LNCaP clone FGC (cell line): ENCODE data around the gene OLFML2A.

Experiments
- DNase-seq: peaks from one replicate; pipeline ENCODE4 v3.0.0-alpha.2; 2011; ENCODE audit warnings: low read depth
- H3K4me3 ChIP-seq: 2 replicates; pipeline ENCODE4 v1.5.1; 2011; ENCODE audit warnings: mild to moderate bottlenecking, low read depth, low read length, control low read depth
- TF ChIP-seq, protein P1 (sequence below): IDR thresholded peaks from 2 replicates; pipeline ENCODE4 v1.5.1; 2012; ENCODE audit warnings: mild to moderate bottlenecking; ENCODE audit not compliant: control insufficient read depth, insufficient read depth; ENCODE audit errors: extremely low read depth

The OLFML2A gene

DNA sequence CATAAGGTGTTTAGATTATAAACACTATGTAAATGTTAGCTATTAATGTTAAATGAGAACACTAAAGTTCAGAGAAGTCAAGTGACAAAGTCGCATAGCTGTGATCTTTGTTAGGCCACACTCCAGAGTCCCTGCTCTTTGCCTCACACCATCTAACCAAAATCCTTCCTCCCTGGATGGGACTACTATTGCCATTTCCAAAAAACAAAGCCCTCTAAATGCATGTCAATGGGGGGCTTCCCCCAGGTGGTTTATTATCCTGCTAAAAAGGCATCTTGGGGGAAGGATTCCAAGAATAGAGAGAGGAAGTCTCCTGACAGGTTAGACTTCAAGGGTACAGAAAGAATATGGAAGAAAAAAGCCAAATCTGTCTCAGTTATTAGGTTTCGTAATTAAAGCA, 16.2 kb upstream of the OLFML2A start:
- TF ChIP-seq, protein P1, sequence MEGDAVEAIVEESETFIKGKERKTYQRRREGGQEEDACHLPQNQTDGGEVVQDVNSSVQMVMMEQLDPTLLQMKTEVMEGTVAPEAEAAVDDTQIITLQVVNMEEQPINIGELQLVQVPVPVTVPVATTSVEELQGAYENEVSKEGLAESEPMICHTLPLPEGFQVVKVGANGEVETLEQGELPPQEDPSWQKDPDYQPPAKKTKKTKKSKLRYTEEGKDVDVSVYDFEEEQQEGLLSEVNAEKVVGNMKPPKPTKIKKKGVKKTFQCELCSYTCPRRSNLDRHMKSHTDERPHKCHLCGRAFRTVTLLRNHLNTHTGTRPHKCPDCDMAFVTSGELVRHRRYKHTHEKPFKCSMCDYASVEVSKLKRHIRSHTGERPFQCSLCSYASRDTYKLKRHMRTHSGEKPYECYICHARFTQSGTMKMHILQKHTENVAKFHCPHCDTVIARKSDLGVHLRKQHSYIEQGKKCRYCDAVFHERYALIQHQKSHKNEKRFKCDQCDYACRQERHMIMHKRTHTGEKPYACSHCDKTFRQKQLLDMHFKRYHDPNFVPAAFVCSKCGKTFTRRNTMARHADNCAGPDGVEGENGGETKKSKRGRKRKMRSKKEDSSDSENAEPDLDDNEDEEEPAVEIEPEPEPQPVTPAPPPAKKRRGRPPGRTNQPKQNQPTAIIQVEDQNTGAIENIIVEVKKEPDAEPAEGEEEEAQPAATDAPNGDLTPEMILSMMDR: no peak
- H3K4me3 ChIP-seq: no peak overlapping the region
- DNase-seq: no peak

DNA sequence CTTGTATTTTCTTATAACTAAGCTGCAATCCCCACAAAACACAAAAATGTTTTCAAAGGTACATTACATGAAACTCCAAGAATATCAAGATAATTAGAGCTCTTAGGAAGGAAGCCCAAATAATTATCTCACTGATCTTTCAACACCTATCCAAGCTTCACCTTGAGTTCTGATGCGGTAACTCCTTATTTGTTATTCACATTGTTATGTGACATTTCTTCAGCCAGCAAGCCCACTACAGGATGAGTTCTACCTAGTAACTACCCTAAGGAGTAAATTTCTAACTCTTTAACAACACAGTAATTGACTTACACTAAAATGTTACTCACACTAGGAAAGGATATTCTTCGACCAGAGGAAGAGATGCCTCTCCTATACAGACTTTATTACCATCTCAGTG, 15.7 kb upstream of the OLFML2A start:
- TF ChIP-seq, protein P1: no peak
- DNase-seq: no peak
- H3K4me3 ChIP-seq: no peak overlapping the region

DNA sequence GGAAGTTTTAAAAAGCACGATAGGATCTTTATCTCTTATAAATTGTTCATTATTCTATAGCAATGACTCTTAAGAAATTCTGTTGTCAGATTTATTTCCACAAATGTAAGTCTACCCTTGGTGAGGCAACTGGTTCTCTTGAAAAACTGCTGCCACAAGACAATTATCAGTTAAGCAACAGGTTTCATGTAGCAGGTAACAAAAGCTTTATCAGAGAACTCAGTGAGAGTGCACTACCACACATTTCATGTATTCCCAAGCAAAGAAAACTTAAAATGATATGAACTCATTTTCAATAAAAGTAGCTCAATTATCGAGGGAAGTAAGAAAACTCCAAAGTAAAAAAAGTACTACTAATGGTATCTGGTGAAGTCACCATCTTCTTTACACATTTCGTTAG, 15.2 kb upstream of the OLFML2A start:
- no peak overlapping the region for H3K4me3 ChIP-seq
- DNase-seq: no peak
- TF ChIP-seq, protein P1: no peak

DNA sequence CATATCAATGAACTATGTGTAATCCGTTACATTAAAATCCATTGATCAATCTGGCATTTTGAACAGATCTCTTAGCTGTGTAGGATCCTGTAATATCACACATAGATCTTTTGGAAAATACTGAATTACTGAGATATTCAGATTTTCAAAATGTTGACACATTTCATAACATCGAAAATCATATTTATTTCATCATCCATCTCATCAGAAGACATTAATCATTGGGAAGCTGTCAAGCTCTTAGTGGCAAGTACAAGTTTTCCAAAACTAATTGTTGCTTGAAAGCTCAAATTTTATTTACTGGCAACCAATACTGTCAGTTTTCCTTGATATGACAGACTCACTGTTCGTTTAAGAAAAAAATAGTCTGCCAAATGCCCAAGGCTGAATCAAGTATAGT, 14.3 kb upstream of the OLFML2A start:
- H3K4me3 ChIP-seq: no peak overlapping the region
- no peak for DNase-seq
- TF ChIP-seq, protein P1: no peak

DNA sequence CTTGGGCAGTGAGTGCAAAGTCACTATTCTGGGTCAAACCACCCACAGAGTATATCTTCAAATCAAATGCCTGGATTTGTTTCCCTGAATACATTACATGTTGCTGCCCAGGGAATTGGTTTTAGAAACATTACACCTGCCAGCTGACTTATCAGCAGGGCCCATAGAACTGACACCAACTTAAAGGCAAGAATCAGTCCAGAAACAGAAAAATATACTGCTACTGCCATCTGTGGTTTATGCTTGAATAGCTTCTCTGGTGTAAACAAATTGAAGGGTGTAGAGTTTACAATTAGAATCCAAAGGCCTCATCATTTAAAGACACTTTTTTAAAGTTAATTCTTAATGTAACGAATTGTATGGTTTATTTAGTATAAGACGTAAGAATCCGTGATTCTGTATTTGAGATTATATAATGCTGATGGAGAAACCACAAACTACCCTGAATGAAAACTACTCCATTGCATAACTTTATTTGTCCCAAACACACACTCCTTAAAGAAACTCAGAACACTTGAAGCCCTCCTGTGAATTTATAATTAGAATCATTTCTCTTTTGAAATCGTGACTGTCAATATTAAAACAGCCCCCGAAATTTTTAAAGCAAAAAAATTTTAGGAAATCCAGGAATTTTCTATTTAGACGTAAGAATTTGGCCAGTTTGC, 12.0 kb upstream of the OLFML2A start:
- no peak for DNase-seq
- TF ChIP-seq, protein P1: peak; percentile 46
- H3K4me3 ChIP-seq: no peak overlapping the region

DNA sequence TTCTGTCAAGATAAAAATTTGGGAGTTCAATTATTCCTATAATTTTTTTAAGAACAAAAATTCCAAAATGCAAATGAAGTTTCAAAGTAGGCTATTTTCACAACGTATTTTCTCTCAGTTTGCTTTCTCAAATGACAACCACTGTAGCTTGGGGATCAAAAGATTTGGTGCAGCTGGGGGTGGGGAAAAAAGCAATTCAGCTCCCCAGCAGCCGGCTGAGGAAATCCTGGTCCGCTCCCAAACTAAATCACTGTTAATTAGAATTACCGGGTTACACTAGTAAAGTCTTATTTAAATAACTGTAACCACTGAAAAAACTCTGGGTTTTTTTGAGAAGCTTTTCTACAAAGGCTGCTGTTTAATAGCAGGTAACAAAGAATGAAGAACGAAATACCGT, 11.5 kb upstream of the OLFML2A start:
- DNase-seq: no peak
- H3K4me3 ChIP-seq: no peak overlapping the region
- TF ChIP-seq, protein P1: no peak

DNA sequence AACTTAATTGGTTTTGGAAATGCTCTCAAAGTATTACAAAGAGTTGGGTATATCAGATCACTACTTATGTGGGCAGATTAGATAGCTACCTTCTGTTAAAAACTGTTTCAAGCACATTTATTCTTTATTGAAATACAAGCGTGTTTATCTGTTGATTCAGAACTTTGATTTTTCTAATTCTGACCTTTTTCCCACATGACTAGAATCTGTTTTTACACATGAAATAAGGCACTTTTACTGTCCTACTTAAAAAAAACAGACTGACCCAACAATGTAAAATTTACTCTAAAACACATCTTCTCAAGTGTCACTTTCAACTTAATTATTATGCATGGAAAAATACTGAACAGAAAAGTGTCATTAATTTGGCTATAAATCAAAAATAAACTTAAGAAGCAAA, 10.6 kb upstream of the OLFML2A start:
- DNase-seq: no peak
- TF ChIP-seq, protein P1: no peak
- no peak overlapping the region for H3K4me3 ChIP-seq
